VCaP (cell line): ENCODE results near the gene CILP.

ENCODE experiments used
- H3K27ac ChIP-seq: fragments of 450-650 bp; 2 replicates; pipeline ENCODE4 v1.5.1; 2017
- CTCF ChIP-seq: fragments of 450-650 bp; conservative IDR thresholded peaks from 2 replicates; pipeline ENCODE4 v1.5.1; 2017; ENCODE audit warnings: mild to moderate bottlenecking, moderate library complexity

Gene CILP

DNA sequence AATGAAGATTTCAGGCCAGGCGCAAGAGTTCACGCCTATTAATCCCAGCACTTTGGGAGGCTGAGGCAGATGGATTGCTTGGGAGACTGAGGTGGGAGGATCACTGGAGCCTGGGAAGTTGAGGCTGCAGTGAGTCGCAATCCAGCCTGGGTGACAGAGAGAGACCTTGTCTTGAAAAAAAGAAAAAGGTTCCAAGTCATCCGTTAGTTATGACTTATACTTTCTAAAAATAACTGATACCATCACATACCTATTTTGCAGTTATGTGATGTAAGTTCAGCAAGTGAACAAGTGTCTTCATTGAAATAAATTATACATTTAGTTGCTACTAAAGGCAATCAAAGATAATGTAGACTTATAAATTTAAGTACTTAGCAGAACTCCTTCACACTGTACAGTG, 48.2 kb downstream of the CILP start:
- TF ChIP-seq CTCF = no peak
- H3K27ac ChIP-seq = no peak overlapping the region

GRCh38 chr15:65156692-65157091, 54.6 kb downstream of the CILP start:
- H3K27ac ChIP-seq = no peak overlapping the region
- TF ChIP-seq CTCF = no peak

DNA sequence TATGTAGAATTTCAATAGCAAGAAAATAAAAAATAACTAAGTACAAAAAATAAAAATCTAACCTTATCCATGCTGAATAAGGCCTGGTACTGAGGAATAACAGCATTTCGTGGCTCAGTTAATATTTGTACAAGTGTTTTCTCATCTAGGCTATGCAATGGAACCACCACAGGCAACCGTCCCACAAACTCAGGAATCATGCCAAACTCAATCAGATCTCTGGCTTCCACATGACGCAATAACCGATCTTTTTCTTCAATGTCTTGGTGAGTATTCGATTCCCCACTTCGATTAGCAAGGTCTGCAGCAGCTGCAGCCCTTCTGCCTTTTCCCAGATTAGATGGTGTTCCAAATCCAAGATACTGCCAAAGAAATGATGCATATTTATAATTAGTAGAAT, 56.6 kb downstream of the CILP start:
- TF ChIP-seq CTCF = no peak

GRCh38 chr15:65147902-65148301, 63.4 kb downstream of the CILP start:
- H3K27ac ChIP-seq = no peak overlapping the region
- TF ChIP-seq CTCF = no peak

More for the DNA sequence above, 56.6 kb downstream of the CILP start:
- no peak overlapping the region for H3K27ac ChIP-seq

DNA sequence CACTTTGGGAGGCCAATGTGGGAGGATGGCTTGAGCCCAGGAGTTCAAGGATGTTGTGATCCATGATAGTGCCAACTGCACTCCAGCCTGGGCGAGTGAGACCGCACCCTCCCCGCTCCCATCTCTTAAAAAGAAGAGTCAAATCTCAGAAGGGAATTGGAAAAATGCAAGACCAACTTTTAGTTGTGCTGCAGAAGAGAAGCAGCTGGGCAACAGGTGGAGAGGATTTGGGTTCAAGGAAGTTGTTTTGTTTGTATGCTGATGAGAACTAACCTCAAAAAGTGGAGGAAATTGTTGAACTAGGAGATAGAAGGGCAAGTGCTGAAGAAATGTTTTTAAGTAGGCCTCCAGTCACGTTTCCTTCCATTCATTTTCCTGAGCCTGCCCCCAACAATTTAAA, 64.8 kb downstream of the CILP start:
- H3K27ac ChIP-seq = no peak overlapping the region
- no peak for TF ChIP-seq CTCF
